Jurkat, Clone E6-1 (cell line): ENCODE measurements around the gene IREB2.
"Not testable (repeated sequence)": the region's sequence is repeated elsewhere in the genome, so short reads cannot be mapped to it uniquely, and the experiment has no call there.

Experiments used
- DNase-seq: peaks from one replicate; pipeline ENCODE4 v3.0.0-alpha.2; 2011; ENCODE audit warnings: low read depth, low spot score
- H3K4me3 ChIP-seq: 2 replicates; pipeline ENCODE4 v1.5.1; 2011; ENCODE audit warnings: mild to moderate bottlenecking, low read length, control low read depth, moderate library complexity

The IREB2 gene

DNA sequence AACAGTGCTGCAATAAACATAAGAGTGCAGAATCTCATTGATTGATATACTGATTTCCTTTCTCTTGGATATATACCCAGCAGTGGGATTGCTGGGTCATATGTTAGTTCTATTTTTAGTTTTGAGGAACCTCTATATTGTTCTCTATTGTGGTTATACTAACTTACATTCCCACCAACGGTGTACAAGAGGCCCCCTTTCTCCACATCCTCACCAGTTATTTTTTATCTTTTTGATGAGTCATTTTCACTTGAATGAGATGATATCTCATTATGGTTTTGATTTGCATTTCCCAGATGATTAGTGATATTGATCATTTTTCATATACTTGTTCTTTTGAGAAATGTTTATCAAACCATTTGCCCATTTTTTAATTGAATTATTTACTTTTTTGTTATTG, 12.4 kb upstream of the IREB2 start:
- DNase-seq, result peak; percentile 72
- H3K4me3 ChIP-seq, result no peak overlapping the region

- no peak overlapping the region for H3K4me3 ChIP-seq
These were observed 11.7 kb upstream of the IREB2 start for GRCh38 chr15:78426300-78426699.

DNA sequence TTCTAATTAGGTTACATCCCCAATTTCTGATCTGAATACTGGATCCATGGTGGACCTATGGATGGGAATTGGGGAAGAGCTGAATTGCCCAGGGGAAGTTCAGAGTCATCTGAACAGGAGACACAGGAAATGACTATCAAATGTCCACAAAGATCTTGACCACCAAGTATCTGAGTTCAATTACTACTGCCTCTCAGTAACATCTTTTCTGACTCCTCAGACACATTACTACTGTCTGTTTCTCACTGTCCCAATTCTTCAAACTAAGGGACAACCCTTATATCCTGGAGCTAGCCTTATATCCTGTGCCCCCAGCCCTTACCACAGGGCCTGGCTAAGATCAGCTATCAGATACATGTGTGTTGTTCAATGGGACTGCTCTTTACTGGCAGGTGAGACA, 10.1 kb upstream of the IREB2 start:
- DNase-seq, result no peak

More at GRCh38 chr15:78426300-78426699, 11.7 kb upstream of the IREB2 start:
- DNase-seq, result no peak

GRCh38 chr15:78429477-78429876, 8.5 kb upstream of the IREB2 start:
- H3K4me3 ChIP-seq, result no peak overlapping the region
- no peak for DNase-seq

More for the DNA sequence above, 10.1 kb upstream of the IREB2 start:
- H3K4me3 ChIP-seq, result no peak overlapping the region

GRCh38 chr15:78431955-78432354, 6.1 kb upstream of the IREB2 start:
- no peak for DNase-seq
- H3K4me3 ChIP-seq, result no peak overlapping the region

DNA sequence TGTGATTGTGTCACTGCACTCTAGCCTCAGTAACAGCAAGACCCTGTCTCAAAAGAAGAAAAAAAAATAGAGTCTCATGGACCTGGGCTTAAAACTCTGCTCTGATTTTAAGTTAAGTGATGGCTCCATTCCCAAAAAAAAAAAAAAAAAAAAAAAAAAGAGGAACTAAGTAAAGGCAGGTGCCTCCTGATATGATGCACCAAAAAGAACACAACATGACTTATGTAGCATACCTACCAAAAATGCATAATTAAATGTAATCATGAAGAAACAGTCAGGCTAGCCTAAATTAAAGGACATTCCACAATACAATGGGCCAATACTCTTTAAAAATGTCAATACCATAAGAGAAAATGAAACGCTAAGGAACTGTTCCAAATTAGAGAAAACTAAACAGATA, 5.4 kb upstream of the IREB2 start:
- no peak overlapping the region for H3K4me3 ChIP-seq
- no peak for DNase-seq

DNA sequence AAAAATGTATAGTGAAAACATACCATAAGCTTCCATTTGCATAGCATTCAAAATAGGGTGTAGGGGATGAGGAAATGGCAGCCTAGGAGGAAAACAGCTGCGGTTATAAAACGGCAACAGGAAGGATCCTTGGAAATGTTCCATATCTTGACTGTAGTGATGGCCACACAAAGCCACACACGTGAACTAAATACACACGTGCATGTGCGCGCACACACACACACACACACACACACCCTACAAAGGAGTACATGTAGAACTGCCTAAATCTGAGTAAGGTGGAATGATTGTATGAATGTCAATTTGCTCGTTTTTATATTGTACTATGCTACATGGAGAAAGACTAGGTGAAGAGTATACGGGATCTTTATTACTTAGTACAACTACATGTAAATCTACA, 3.9 kb upstream of the IREB2 start:
- no peak overlapping the region for H3K4me3 ChIP-seq
- no peak for DNase-seq

DNA sequence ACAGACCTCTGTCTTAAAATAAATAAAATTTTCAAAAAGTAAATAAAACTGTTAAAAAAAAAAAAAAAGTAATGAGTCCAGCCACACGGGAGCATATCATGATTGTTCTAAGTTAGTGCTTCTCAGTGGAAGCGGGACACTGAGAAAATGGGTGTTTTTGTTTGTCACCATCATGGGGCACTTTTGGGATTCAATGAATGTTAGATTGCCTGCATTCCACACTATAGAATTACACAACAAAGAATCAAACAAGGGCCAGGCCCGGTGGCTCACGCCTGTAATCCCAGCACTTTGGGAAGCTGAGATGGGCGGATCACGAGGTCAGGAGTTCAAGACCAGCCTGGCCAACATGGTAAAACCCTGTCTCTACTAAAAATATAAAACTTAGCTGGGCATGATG, 3.3 kb upstream of the IREB2 start:
- DNase-seq, H3K4me3 ChIP-seq: not testable (repeated sequence)

DNA sequence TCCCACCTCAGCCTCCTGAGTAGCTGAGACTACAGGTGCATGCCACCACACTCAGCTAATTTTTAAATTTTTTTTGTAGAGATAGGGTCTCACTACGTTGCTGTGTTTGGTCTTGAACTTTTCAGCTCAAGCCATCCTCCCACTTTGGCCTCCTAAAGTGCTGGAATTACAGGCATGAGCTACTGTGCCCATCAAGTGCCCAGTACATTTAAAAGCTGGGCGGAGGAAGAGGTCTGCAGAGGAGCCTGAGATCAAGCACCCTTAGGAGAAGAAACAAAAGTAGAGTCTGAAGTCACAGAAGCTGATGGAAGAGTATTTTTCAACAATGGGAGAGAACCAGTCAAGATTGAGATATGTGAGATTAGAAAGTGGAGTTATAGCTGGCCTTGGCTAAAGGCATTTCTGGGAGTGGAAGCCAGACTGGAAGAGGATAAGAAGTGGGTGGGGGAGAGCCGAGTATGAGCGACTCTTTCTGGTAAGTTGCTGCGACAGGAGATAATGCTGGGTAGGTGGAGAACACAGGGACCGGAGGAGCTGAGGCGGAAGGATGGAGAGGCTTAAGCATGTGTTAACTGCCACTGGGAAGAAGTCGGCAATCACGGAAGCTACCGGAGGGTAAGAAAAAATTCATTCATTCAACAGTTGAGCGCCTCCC, 782 bp upstream of the IREB2 start:
- no peak for DNase-seq
- H3K4me3 ChIP-seq, result peak overlapping the region; percentile 91

DNA sequence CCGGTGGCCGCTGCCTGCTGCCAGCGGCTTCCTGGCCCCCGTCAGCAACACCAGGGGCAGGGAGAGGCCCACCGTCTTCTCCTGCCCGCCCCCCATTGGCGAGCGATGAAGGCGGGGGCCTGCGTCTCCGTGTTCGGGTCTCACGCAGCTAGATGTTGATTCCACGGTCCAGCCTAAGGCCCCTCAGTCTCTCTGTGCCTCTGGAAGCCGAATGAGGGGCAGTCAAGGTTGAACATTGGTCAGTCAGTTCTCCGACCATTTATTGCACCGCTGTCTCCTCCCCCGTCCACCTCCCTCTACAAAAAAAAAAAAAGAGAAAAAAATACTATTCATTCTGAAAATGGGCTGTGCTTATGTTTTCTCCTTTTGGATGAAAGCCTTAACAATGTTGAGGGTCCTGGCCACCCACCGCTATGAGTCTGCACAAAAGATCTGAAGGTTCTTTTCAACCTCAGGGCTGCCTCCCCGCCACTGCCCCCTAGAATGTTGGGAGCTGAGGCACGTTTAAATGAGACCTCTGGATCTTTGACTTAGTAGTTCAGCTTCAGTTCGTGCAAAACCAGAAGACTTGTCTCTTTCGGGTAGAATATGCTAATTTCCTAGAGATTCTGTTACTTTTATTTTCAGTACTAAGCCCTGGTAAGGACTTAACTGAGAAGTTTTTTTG, 736 bp downstream of the IREB2 start:
- peak overlapping the region; percentile 91 for H3K4me3 ChIP-seq
- DNase-seq, result peak; percentile 35

DNA sequence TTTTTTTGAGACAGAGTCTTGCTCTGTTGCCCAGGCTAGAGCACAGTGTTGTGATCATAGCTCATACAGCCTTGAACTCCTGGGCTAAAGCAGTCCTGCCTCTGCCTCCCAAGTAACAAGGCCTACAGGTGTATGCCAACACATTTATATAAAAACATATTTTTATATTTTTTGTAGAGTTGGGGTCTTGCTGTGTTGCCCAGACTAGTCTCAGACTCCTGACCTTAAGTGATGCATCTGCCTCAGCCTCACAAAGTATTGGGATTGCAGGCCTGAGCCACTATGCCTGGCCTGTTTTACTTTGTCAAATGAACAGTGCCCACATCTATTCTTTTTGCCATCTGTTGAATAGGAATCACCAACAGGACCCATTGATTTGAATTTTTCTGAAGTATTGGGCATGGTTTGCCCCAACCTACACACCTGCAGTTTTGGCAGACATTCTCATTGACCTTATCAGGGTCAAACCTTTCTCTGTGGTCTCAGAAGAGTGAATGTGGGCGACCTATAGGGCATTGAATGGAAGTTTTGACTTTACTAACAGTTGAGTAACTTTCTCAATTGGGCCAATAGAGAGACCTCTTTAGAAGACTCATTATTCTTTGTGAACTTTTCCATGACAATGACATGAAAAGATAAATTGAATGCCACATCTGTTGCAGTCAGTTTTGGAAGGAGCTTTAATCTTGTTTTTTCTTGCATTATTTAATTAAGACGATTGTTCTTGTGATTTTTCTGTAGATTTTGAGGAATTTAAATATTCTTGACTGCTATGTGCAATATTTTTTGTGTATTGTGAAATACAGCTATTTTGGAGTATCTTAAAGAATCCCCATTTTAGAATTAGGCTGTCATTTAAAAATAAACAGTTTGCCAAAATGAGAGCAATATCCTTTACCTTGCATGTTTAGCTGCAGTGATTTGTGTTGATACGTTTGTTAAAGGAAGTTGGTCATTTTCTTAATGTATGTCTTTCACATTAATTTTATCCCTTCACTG, 2.7 kb downstream of the IREB2 start:
- DNase-seq, result no peak
- H3K4me3 ChIP-seq, result no peak overlapping the region

GRCh38 chr15:78444255-78444654, 6.2 kb downstream of the IREB2 start:
- DNase-seq, result no peak
- no peak overlapping the region for H3K4me3 ChIP-seq

- no peak for DNase-seq
- H3K4me3 ChIP-seq, result no peak overlapping the region
These were observed 7.9 kb downstream of the IREB2 start for GRCh38 chr15:78445875-78446274.

GRCh38 chr15:78446551-78446950, 8.5 kb downstream of the IREB2 start:
- H3K4me3 ChIP-seq, result no peak overlapping the region
- DNase-seq, result no peak

DNA sequence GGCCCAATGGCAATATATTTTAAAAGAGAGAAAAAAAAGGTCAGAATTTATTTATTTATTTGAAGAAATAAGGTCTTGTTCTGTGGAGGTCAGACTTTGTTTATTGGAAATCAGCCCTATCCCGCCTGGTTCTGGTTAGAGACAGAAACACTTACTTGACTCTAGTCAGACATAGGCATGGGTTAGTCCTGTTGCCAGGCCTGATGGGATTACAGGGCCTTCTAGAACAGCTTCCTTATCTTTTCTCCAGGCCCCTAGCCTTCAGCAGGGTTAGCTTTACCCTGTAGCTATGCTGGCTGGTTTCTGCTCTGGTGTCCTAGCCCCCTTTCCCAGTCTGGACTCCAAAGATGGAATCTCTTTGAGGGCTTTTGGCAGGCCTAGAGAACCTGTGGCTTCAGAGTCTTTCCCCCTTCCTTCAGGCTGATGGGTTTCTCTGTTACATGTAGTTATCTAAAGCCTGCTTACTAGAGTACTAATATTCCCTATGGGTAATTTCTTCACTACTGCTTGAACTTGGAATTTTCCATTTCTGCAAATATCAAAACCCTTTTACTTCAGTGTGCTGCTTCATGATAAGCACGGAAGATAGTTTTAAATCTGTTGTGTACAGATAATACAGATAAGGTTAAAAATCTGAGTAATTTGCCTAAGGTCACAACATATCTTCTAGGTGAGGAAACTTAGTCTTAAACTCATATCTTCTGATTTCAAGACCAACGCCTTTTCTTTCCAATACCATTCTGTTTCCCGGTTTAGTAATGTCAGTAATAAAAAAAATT, 10.6 kb downstream of the IREB2 start:
- H3K4me3 ChIP-seq, result no peak overlapping the region
- DNase-seq, result no peak

GRCh38 chr15:78449220-78449999, 11.4 kb downstream of the IREB2 start:
- DNase-seq, result no peak
- H3K4me3 ChIP-seq, result no peak overlapping the region

DNA sequence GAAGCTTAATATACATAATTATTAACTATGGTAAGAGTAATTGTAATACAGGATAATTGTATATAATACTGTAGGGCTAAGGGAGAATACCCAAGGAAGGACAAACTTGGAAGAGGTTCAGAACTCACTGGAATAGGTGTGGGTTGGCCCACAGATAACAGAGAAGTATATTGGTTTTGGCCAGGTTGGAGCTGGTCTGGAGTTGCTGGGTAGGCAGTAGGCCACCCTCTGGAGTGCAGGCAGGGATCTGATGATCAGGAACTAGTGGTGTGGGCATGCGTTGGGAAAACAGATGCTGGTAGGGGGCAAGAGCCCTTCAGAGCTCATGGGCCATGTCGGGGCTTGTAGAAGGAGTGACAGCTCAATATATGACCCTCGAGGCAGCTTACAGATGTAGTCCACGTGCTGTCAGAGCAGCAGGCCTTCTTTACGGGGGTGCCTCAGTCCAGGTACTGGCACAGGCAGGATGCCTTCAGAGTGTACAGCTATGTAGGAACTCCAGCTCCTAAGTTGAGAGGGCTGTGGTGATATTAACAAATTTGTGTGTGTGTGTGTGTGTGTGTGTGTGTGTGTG, 12.4 kb downstream of the IREB2 start:
- H3K4me3 ChIP-seq, result no peak overlapping the region
- DNase-seq, result no peak

GRCh38 chr15:78452485-78452884, 14.5 kb downstream of the IREB2 start:
- H3K4me3 ChIP-seq, result no peak overlapping the region
- DNase-seq, result no peak
